ENCODE results near the gene LRSAM1.
"Not testable (repeated sequence)": the region's sequence is repeated elsewhere in the genome, so short reads cannot be mapped to it uniquely, and the experiment has no call there.

LRSAM1 gene

GRCh38 chr9:127457191-127457878 lies 6.0 kb downstream of the LRSAM1 start:
- no peak for DNase-seq (ENCODE audit: low read depth)

GRCh38 chr9:127458921-127459320 lies 7.6 kb downstream of the LRSAM1 start:
- no peak for DNase-seq (ENCODE audit: low read depth)
- H3K4me3 ChIP-seq (ENCODE audit: low read depth, low read length) = no peak overlapping the region
- TF ChIP-seq CTCF (IDR thresholded peaks at IDR 0.05; ENCODE audit: insufficient read depth, low read depth, low read length, missing control alignments) = no peak

More at GRCh38 chr9:127457191-127457878, 6.0 kb downstream of the LRSAM1 start:
- no peak overlapping the region for H3K4me3 ChIP-seq (ENCODE audit: low read depth, low read length)
- TF ChIP-seq CTCF (IDR thresholded peaks at IDR 0.05; ENCODE audit: insufficient read depth, low read depth, low read length, missing control alignments) = no peak

- no peak for TF ChIP-seq CTCF (IDR thresholded peaks at IDR 0.05; ENCODE audit: insufficient read depth, low read depth, low read length, missing control alignments)
- no peak overlapping the region for H3K4me3 ChIP-seq (ENCODE audit: low read depth, low read length)
- no peak for DNase-seq (ENCODE audit: low read depth)
Measured at GRCh38 chr9:127463382-127463781, 12.1 kb downstream of the LRSAM1 start.

GRCh38 chr9:127463911-127464310 lies 12.6 kb downstream of the LRSAM1 start:
- no peak for TF ChIP-seq CTCF (IDR thresholded peaks at IDR 0.05; ENCODE audit: insufficient read depth, low read depth, low read length, missing control alignments)
- no peak overlapping the region for H3K4me3 ChIP-seq (ENCODE audit: low read depth, low read length)
- DNase-seq (ENCODE audit: low read depth) = no peak

- not testable (repeated sequence) for DNase-seq (ENCODE audit: low read depth); H3K4me3 ChIP-seq (ENCODE audit: low read depth, low read length)
Measured at GRCh38 chr9:127466407-127466917, 15.2 kb downstream of the LRSAM1 start.

- TF ChIP-seq CTCF (IDR thresholded peaks at IDR 0.05; ENCODE audit: insufficient read depth, low read depth, low read length, missing control alignments) = no peak
- DNase-seq (ENCODE audit: low read depth) = no peak
- H3K4me3 ChIP-seq (ENCODE audit: low read depth, low read length) = no peak overlapping the region
Measured at GRCh38 chr9:127467621-127468020, 16.3 kb downstream of the LRSAM1 start.

- no peak overlapping the region for H3K4me3 ChIP-seq (ENCODE audit: low read depth, low read length)
- no peak for DNase-seq (ENCODE audit: low read depth)
- TF ChIP-seq CTCF (IDR thresholded peaks at IDR 0.05; ENCODE audit: insufficient read depth, low read depth, low read length, missing control alignments) = no peak
Measured at GRCh38 chr9:127470662-127471061, 19.4 kb downstream of the LRSAM1 start.

Data from GM12865 (cell line).